NCI-H82 treated with DMSO at 0.1 percent for 48 hours (cell line): ENCODE measurements around the gene JAKMIP1.
A peak's percentile ranks its signal among the peaks of the same experiment; 100 is the strongest.
"Not testable (repeated sequence)": the region's sequence is repeated elsewhere in the genome, so short reads cannot be mapped to it uniquely, and the experiment has no call there.

ENCODE experiments used
- DNase-seq: peaks from one replicate; lab custom pipeline; 2025; ENCODE audit not compliant: unreplicated experiment; lab: John Stamatoyannopoulos, UW

The JAKMIP1 gene

GRCh38 chr4:6021831-6022606 is 178.3 kb downstream of the JAKMIP1 start:
- DNase-seq: no peak

GRCh38 chr4:6020613-6021012 is 179.7 kb downstream of the JAKMIP1 start:
- no peak for DNase-seq

- peak; percentile 19 for DNase-seq
Measured at GRCh38 chr4:6019316-6020263, 180.8 kb downstream of the JAKMIP1 start.

GRCh38 chr4:6018331-6018730 is 182.0 kb downstream of the JAKMIP1 start, which contains the start of gene C4orf50:
Gene C4orf50, minus strand, starts transcription at chr4:6018431.
- no peak for DNase-seq

GRCh38 chr4:6017800-6018199 is 182.5 kb downstream of the JAKMIP1 start:
- no peak for DNase-seq

GRCh38 chr4:6017030-6017429 is 183.3 kb downstream of the JAKMIP1 start:
- no peak for DNase-seq

- no peak for DNase-seq
Measured at GRCh38 chr4:6013564-6013963, 186.8 kb downstream of the JAKMIP1 start.

GRCh38 chr4:6012200-6012599 is 188.1 kb downstream of the JAKMIP1 start:
- no peak for DNase-seq

GRCh38 chr4:6011686-6012085 is 188.7 kb downstream of the JAKMIP1 start:
- DNase-seq: no peak

- no peak for DNase-seq
Measured at GRCh38 chr4:6011271-6011671, 189.1 kb downstream of the JAKMIP1 start.

- no peak for DNase-seq
Measured at GRCh38 chr4:6010789-6011188, 189.6 kb downstream of the JAKMIP1 start.

- DNase-seq: no peak
Measured at GRCh38 chr4:6009452-6009851, 190.9 kb downstream of the JAKMIP1 start.

GRCh38 chr4:6008766-6009385 is 191.5 kb downstream of the JAKMIP1 start:
- no peak for DNase-seq

- DNase-seq: no peak
Measured at GRCh38 chr4:6008092-6008551, 192.2 kb downstream of the JAKMIP1 start.

- DNase-seq: no peak
Measured at GRCh38 chr4:6005175-6005574, 195.2 kb downstream of the JAKMIP1 start.

- DNase-seq: not testable (repeated sequence)
Measured at GRCh38 chr4:6003485-6003884, 196.9 kb downstream of the JAKMIP1 start.

GRCh38 chr4:6002926-6003325 is 197.4 kb downstream of the JAKMIP1 start:
- no peak for DNase-seq

GRCh38 chr4:6002492-6002833 is 197.9 kb downstream of the JAKMIP1 start:
- no peak for DNase-seq

- DNase-seq: no peak
Measured at GRCh38 chr4:6001680-6002491, 198.5 kb downstream of the JAKMIP1 start.

GRCh38 chr4:5999830-6000365 is 200.5 kb downstream of the JAKMIP1 start:
- no peak for DNase-seq
